Measurements from ENCODE around the gene HBM.
A peak's percentile ranks its signal among the peaks of the same experiment; 100 is the strongest.
"Not testable (repeated sequence)": the region's sequence is repeated elsewhere in the genome, so short reads cannot be mapped to it uniquely, and the experiment has no call there.

HBM gene

DNA sequence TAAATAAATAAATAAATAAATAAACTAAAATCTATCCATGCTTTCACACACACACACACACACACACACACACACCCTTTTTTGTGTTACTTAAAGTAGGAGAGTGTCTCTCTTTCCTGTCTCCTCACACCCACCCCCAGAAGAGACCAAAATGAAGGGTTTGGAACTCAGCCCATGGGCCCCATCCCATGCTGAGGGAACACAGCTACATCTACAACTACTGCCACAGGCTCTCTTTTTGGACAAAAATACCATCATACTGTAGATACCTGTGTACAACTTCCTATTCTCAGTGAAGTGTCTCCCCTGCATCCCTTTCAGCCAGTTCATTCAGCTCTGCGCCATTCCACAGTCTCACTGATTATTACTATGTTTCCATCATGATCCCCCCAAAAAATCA, 5.0 kb downstream of the HBM start:
- no peak for DNase-seq

DNA sequence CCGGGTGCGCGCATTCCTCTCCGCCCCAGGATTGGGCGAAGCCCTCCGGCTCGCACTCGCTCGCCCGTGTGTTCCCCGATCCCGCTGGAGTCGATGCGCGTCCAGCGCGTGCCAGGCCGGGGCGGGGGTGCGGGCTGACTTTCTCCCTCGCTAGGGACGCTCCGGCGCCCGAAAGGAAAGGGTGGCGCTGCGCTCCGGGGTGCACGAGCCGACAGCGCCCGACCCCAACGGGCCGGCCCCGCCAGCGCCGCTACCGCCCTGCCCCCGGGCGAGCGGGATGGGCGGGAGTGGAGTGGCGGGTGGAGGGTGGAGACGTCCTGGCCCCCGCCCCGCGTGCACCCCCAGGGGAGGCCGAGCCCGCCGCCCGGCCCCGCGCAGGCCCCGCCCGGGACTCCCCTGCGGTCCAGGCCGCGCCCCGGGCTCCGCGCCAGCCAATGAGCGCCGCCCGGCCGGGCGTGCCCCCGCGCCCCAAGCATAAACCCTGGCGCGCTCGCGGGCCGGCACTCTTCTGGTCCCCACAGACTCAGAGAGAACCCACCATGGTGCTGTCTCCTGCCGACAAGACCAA, 6.7 kb downstream of the HBM start, which contains the start of gene HBA2:
TSS of gene HBA2 (plus strand) at position 503 of the 568 bp plus-strand sequence. CDS start at position 540, 37 bp downstream.
- DNase-seq: not testable (repeated sequence)

DNA sequence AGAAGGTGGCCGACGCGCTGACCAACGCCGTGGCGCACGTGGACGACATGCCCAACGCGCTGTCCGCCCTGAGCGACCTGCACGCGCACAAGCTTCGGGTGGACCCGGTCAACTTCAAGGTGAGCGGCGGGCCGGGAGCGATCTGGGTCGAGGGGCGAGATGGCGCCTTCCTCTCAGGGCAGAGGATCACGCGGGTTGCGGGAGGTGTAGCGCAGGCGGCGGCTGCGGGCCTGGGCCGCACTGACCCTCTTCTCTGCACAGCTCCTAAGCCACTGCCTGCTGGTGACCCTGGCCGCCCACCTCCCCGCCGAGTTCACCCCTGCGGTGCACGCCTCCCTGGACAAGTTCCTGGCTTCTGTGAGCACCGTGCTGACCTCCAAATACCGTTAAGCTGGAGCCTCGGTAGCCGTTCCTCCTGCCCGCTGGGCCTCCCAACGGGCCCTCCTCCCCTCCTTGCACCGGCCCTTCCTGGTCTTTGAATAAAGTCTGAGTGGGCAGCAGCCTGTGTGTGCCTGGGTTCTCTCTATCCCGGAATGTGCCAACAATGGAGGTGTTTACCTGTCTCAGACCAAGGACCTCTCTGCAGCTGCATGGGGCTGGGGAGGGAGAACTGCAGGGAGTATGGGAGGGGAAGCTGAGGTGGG, 7.6 kb downstream of the HBM start:
- not testable (repeated sequence) for DNase-seq

DNA sequence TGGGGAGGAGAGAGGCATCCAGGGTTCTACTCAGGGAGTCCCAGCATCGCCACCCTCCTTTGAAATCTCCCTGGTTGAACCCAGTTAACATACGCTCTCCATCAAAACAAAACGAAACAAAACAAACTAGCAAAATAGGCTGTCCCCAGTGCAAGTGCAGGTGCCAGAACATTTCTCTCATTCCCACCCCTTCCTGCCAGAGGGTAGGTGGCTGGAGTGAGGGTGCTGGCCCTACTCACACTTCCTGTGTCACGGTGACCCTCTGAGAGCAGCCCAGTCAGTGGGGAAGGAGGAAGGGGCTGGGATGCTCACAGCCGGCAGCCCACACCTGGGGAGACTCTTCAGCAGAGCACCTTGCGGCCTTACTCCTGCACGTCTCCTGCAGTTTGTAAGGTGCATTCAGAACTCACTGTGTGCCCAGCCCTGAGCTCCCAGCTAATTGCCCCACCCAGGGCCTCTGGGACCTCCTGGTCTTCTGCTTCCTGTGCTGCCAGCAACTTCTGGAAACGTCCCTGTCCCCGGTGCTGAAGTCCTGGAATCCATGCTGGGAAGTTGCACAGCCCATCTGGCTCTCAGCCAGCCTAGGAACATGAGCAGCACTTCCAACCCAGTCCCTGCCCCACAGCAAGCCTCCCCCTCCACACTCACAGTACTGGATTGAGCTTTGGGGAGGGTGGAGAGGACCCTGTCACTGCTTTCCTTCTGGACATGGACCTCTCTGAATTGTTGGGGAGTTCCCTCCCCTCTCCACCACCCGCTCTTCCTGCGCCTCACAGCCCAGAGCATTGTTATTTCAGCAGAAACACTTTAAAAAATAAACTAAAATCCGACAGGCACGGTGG, 8.4 kb downstream of the HBM start:
- DNase-seq: not testable (repeated sequence)

DNA sequence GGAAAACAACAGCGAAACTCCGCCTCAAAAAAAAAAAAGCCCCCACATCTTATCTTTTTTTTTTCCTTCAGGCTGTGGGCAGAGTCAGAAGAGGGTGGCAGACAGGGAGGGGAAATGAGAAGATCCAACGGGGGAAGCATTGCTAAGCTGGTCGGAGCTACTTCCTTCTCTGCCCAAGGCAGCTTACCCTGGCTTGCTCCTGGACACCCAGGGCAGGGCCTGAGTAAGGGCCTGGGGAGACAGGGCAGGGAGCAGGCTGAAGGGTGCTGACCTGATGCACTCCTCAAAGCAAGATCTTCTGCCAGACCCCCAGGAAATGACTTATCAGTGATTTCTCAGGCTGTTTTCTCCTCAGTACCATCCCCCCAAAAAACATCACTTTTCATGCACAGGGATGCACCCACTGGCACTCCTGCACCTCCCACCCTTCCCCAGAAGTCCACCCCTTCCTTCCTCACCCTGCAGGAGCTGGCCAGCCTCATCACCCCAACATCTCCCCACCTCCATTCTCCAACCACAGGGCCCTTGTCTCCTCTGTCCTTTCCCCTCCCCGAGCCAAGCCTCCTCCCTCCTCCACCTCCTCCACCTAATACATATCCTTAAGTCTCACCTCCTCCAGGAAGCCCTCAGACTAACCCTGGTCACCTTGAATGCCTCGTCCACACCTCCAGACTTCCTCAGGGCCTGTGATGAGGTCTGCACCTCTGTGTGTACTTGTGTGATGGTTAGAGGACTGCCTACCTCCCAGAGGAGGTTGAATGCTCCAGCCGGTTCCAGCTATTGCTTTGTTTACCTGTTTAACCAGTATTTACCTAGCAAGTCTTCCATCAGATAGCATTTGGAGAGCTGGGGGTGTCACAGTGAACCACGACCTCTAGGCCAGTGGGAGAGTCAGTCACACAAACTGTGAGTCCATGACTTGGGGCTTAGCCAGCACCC, 9.5 kb downstream of the HBM start:
- DNase-seq: no peak

DNA sequence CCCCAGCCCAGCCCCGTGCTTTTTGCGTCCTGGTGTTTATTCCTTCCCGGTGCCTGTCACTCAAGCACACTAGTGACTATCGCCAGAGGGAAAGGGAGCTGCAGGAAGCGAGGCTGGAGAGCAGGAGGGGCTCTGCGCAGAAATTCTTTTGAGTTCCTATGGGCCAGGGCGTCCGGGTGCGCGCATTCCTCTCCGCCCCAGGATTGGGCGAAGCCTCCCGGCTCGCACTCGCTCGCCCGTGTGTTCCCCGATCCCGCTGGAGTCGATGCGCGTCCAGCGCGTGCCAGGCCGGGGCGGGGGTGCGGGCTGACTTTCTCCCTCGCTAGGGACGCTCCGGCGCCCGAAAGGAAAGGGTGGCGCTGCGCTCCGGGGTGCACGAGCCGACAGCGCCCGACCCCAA, 10.2 kb downstream of the HBM start:
- DNase-seq: not testable (repeated sequence)

DNA sequence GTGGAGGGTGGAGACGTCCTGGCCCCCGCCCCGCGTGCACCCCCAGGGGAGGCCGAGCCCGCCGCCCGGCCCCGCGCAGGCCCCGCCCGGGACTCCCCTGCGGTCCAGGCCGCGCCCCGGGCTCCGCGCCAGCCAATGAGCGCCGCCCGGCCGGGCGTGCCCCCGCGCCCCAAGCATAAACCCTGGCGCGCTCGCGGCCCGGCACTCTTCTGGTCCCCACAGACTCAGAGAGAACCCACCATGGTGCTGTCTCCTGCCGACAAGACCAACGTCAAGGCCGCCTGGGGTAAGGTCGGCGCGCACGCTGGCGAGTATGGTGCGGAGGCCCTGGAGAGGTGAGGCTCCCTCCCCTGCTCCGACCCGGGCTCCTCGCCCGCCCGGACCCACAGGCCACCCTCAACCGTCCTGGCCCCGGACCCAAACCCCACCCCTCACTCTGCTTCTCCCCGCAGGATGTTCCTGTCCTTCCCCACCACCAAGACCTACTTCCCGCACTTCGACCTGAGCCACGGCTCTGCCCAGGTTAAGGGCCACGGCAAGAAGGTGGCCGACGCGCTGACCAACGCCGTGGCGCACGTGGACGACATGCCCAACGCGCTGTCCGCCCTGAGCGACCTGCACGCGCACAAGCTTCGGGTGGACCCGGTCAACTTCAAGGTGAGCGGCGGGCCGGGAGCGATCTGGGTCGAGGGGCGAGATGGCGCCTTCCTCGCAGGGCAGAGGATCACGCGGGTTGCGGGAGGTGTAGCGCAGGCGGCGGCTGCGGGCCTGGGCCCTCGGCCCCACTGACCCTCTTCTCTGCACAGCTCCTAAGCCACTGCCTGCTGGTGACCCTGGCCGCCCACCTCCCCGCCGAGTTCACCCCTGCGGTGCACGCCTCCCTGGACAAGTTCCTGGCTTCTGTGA, 11.0 kb downstream of the HBM start, which contains the start of gene HBA1:
TSS of gene HBA1 (plus strand) at position 204 of the 906 bp plus-strand sequence. CDS start at position 241, 37 bp downstream.
- DNase-seq: not testable (repeated sequence)

DNA sequence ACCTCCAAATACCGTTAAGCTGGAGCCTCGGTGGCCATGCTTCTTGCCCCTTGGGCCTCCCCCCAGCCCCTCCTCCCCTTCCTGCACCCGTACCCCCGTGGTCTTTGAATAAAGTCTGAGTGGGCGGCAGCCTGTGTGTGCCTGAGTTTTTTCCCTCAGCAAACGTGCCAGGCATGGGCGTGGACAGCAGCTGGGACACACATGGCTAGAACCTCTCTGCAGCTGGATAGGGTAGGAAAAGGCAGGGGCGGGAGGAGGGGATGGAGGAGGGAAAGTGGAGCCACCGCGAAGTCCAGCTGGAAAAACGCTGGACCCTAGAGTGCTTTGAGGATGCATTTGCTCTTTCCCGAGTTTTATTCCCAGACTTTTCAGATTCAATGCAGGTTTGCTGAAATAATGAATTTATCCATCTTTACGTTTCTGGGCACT, 11.6 kb downstream of the HBM start:
- no peak for DNase-seq

DNA sequence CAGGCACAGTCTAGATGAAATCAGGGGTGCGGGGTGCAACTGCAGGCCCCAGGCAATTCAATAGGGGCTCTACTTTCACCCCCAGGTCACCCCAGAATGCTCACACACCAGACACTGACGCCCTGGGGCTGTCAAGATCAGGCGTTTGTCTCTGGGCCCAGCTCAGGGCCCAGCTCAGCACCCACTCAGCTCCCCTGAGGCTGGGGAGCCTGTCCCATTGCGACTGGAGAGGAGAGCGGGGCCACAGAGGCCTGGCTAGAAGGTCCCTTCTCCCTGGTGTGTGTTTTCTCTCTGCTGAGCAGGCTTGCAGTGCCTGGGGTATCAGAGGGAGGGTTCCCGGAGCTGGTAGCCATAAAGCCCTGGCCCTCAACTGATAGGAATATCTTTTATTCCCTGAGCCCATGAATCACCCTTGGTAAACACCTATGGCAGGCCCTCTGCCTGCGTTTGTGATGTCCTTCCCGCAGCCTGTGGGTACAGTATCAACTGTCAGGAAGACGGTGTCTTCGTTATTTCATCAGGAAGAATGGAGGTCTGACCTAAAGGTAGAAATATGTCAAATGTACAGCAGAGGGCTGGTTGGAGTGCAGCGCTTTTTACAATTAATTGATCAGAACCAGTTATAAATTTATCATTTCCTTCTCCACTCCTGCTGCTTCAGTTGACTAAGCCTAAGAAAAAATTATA, 12.3 kb downstream of the HBM start:
- no peak for DNase-seq

DNA sequence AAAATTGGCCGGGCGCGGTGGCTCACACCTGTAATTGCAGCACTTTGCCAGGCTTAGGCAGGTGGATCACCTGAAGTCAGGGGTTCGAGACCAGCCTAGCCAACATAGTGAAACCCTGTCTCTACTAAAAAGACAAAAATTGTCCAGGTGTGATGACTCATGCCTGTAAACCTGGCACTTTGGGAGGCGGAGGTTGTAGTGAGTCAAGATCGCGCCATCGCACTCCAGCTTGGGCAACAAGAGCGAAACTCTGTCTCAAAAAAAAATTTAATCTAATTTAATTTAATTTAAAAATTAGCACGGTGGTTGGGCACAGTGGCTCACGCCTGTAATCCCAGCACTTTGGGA, 12.9 kb downstream of the HBM start:
- DNase-seq: no peak

DNA sequence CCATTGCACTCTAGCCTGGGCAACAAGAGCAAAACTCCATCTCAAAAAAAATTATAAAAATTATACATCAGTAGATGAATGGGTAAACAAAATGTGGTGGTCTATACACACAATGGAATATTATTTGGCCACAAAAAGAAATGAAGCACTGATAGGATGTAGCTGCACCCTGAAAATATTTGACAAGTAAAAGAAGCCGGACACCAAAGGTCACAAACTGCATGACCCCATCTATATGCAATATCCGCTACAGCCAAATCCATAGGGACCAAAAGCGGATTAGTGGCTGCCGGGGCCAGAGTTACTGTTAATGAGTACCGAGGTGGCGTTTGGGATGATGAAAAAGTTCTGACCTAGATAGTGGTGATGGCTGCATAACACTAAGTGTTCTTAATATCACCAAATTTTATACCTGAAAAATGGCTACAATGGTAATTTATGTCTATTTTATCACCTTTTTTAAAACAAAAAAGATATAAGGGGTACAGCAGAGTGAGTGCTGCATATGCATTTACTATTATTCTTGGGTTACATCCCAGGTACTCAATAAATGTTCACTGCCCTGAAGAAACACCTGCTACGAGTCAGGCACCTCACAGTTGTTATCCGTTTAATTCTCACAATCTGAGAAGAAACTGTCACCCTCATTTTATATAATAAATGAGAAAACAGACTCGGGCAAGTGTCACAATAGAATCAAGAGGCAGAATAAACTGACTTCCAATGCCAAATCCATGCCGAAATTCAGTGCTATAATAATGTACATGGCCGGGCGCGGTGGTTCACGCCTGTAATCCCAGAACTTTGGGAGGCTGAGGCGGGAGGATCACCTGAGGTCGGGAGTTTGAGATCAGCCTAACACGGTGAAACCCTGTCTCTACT, 13.7 kb downstream of the HBM start:
- DNase-seq: no peak

DNA sequence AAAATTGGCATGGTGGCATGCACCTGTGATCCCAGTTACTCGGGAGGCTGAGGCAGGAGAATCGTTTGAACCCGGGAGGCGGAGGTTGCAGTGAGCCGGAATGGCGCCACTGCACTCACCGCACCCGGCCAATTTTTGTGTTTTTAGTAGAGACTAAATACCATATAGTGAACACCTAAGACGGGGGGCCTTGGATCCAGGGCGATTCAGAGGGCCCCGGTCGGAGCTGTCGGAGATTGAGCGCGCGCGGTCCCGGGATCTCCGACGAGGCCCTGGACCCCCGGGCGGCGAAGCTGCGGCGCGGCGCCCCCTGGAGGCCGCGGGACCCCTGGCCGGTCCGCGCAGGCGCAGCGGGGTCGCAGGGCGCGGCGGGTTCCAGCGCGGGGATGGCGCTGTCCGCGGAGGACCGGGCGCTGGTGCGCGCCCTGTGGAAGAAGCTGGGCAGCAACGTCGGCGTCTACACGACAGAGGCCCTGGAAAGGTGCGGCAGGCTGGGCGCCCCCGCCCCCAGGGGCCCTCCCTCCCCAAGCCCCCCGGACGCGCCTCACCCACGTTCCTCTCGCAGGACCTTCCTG, 14.4 kb downstream of the HBM start, which contains the start of gene HBQ1:
TSS of gene HBQ1 (plus strand) at position 359 of the 575 bp plus-strand sequence. CDS start at position 387, 28 bp downstream.
- peak; percentile 35 for DNase-seq

DNA sequence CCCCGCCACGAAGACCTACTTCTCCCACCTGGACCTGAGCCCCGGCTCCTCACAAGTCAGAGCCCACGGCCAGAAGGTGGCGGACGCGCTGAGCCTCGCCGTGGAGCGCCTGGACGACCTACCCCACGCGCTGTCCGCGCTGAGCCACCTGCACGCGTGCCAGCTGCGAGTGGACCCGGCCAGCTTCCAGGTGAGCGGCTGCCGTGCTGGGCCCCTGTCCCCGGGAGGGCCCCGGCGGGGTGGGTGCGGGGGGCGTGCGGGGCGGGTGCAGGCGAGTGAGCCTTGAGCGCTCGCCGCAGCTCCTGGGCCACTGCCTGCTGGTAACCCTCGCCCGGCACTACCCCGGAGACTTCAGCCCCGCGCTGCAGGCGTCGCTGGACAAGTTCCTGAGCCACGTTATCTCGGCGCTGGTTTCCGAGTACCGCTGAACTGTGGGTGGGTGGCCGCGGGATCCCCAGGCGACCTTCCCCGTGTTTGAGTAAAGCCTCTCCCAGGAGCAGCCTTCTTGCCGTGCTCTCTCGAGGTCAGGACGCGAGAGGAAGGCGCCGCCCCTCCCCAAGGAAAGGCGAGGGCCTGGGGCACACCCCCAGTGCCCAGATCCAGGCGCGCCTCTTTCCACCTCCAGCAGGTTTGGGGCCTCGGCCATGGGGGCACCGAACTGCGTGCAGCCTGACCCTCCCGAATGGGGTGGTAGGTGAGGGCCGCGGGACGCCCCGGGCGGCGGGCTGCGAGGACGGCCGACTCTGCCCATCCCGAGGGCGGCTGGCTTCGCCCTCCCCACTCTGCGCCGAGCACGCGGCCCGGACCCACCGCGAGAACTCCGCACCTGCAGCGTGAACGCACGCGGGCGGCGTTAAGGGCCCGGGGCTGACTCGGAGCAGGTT, 15.1 kb downstream of the HBM start:
- DNase-seq: peak; percentile 86

DNA sequence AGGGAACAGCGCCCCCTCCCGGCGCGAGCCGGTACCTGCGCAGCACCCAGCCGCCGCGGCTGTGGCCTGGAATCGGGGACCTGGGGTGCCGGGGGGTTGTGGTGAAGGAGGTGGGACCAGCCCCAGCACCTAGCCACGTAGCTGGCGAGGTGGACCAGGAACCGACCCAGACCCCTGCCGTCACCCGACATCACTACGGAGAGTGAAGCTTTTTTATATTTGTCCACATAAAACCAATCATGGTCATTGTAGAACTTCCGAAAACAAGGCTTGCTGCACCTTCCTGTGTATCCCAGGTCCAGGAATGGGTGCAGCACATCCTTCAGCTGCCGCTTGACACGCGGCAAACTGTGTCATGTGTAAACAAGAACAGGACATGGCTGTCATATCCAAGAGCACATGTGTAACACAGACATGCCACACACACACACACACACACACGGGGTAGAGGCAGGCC, 15.8 kb downstream of the HBM start:
- no peak for DNase-seq

DNA sequence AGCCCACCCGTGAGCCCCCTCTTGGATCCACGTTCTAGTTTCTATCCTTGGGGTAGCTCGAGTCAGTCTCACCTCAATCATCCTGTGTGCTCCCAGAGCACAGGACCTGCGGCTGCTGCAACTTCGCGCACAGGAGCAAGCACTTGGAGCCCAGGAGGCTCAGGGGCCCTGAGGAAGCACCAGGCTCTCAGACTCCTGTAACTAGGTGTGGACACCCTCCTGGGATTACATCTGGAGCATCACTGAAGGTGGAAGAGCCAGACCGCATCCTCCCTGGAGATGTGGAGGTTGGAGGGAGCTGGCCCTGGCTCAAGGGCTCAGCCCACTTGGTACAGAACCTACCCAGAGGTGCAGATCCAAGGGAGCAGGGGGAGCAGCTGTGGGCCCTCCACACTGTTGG, 17.2 kb downstream of the HBM start:
- DNase-seq: no peak

DNA sequence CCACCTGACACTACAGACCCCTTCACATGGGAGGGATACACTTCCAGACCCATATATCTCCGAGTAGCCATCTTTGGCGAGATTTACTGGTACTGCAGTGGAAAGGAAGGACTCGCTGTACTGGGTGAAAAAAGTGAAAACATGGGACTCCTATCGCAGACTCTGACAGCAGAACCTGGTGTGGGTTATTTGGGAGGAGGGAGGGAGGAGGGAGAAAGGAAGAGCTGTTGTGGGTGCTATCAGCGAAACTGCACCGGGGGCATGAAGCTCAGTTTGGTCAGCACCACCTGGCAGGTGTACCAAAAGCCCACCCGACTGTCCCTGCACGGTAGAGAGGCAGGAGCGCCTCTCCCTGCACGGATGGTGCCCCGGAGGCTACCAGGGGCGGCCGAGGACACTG, 19.4 kb downstream of the HBM start:
- no peak for DNase-seq

DNA sequence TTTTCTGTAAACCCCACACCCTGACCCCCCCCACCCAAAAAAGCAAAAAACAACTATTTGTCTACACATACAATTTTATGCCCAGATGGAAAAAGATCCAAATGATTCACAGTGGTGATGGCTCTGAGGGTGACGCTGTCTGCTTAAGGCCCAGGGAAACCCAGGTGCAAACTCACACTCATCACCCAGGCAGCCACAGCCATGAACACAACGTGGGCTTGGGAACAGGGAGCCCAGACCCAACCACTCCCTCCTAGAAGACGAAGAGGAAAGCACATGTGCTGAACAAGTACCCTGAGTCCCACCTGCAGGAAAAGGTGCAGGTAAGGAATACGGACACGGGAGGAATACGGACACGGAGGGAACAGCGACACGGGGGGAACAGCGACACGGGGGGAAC, 19.9 kb downstream of the HBM start:
- DNase-seq: no peak

DNA sequence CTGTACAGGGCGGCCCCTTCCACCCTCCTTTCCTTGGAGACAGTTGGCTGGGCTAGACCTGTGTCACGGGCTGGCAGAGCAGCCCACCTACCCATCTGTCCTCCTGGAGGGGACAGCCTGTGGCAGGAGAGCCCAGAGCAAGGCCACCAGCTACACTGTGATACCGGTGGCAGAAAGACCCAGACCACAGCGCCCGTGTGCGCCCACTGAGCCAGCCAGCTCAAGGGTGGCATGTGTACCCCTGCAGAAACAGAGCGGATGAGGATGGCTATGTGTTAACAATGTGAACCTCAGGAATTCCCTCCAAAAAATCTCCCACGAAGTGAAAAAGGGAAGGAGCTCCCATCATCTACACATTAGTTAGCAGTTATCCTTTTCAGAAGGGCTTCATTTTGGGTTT, 21.6 kb downstream of the HBM start:
- no peak for DNase-seq
